ENCODE results near the gene HOGA1. TPM values are rescaled to one million over a fixed set of nuclear protein-coding genes. Genes with fewer than 3 reads are reported as not detected.
"Not testable (repeated sequence)": the region's sequence is repeated elsewhere in the genome, so short reads cannot be mapped to it uniquely, and the experiment has no call there.

The HOGA1 gene
- total RNA-seq, 6 experiments from 2014 or later = 16.8 to 92.9 (median 36.5) TPM

- Histone ChIP-seq H3K4me1 (peaks cover 0 to 11% (median 6%) of the 10 kb centered on the region in 4 donors), H3K27ac (no peak overlapping the region), H3K4me3 (no peak overlapping the region), H3K27me3 (no peaks in the 10 kb centered on the region), H3K36me3 (peaks cover 0 to 6% (median 0%) of the 10 kb centered on the region in 4 donors), H3K9me3 (no peaks in the 10 kb centered on the region)
- intact Hi-C loops (cut with DNase I) = no loop called here
- 87% methylated on average over 4 of the region's 4 CpGs for WGBS (ENCODE audit: insufficient coverage, low coverage, low lambda C conversion rate, missing lambda C conversion rate)
- ATAC-seq (no peak), DNase-seq (no peak)
- TF ChIP-seq, protein P1, sequence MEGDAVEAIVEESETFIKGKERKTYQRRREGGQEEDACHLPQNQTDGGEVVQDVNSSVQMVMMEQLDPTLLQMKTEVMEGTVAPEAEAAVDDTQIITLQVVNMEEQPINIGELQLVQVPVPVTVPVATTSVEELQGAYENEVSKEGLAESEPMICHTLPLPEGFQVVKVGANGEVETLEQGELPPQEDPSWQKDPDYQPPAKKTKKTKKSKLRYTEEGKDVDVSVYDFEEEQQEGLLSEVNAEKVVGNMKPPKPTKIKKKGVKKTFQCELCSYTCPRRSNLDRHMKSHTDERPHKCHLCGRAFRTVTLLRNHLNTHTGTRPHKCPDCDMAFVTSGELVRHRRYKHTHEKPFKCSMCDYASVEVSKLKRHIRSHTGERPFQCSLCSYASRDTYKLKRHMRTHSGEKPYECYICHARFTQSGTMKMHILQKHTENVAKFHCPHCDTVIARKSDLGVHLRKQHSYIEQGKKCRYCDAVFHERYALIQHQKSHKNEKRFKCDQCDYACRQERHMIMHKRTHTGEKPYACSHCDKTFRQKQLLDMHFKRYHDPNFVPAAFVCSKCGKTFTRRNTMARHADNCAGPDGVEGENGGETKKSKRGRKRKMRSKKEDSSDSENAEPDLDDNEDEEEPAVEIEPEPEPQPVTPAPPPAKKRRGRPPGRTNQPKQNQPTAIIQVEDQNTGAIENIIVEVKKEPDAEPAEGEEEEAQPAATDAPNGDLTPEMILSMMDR (IDR thresholded peaks at IDR 0.05) = no peak
- TF ChIP-seq POLR2A (IDR thresholded peaks at IDR 0.05) = no peak
Measured at GRCh38 chr10:97644936-97645335, 60.7 kb downstream of the HOGA1 start.

GRCh38 chr10:97647556-97647955, 63.4 kb downstream of the HOGA1 start:
- Histone ChIP-seq H3K27ac (no peak overlapping the region), H3K36me3 (peaks cover 0 to 16% (median 7%) of the 10 kb centered on the region in 4 donors), H3K4me3 (no peak overlapping the region), H3K27me3 (no peaks in the 10 kb centered on the region), H3K4me1 (no peaks in the 10 kb centered on the region), H3K9me3 (no peaks in the 10 kb centered on the region)
- intact Hi-C loops (cut with DNase I) = no loop called here
- no peak for DNase-seq
- 67% methylated on average over 1 of the region's 1 CpG for WGBS (ENCODE audit: insufficient coverage, low coverage, low lambda C conversion rate, missing lambda C conversion rate)
- ATAC-seq = peak in 1 of 4 donors; percentile 42
- TF ChIP-seq POLR2A (IDR thresholded peaks at IDR 0.05) = no peak
- TF ChIP-seq, protein P1 (IDR thresholded peaks at IDR 0.05) = no peak

- peak; percentile 52 for TF ChIP-seq POLR2A (IDR thresholded peaks at IDR 0.05)
- TF ChIP-seq, protein P1 (IDR thresholded peaks at IDR 0.05) = no peak
- no peaks in the 10 kb centered on the region for H3K9me3 ChIP-seq
- DNase-seq (no peak), ATAC-seq (peak; percentile 71 to 87 (median 86))
- H3K27ac ChIP-seq = peak overlapping the region in 2 of 3 donors; percentile 41 to 55
- WGBS (ENCODE audit: insufficient coverage, low coverage, low lambda C conversion rate, missing lambda C conversion rate) = 60% methylated on average over 5 of the region's 5 CpGs
- no peaks in the 10 kb centered on the region for H3K4me1 ChIP-seq
- intact Hi-C loops (cut with DNase I) = no loop called here
- no peaks in the 10 kb centered on the region for H3K27me3 ChIP-seq
- H3K4me3 ChIP-seq = no peak overlapping the region
- peaks cover 7 to 21% (median 10%) of the 10 kb centered on the region in 4 donors for H3K36me3 ChIP-seq
Measured at GRCh38 chr10:97648562-97649404, 64.6 kb downstream of the HOGA1 start.

GRCh38 chr10:97649405-97649750, 65.2 kb downstream of the HOGA1 start:
- H3K4me3 ChIP-seq; H3K9me3 ChIP-seq; H3K27me3 ChIP-seq; DNase-seq; H3K4me1 ChIP-seq; intact Hi-C loops (cut with DNase I); ATAC-seq: not testable (repeated sequence)
- Histone ChIP-seq H3K36me3 (peaks cover 7 to 26% (median 8%) of the 10 kb centered on the region in 4 donors), H3K27ac (peak overlapping the region in 2 of 3 donors; percentile 41 to 55)
- WGBS (ENCODE audit: insufficient coverage, low coverage, low lambda C conversion rate, missing lambda C conversion rate) = 57% methylated on average over 1 of the region's 4 CpGs

GRCh38 chr10:97650726-97651125, 66.5 kb downstream of the HOGA1 start:
- ATAC-seq = peak in 2 of 4 donors; percentile 28 to 29
- H3K9me3 ChIP-seq = no peaks in the 10 kb centered on the region
- no peaks in the 10 kb centered on the region for H3K27me3 ChIP-seq
- WGBS (ENCODE audit: insufficient coverage, low coverage, low lambda C conversion rate, missing lambda C conversion rate) = 72% methylated on average over 2 of the region's 3 CpGs
- no peak overlapping the region for H3K4me3 ChIP-seq
- peak in 1 of 3 donors; percentile 35 for DNase-seq
- TF ChIP-seq POLR2A (IDR thresholded peaks at IDR 0.05) = no peak
- TF ChIP-seq, protein P1 (IDR thresholded peaks at IDR 0.05) = no peak
- intact Hi-C loops (cut with DNase I) = no loop called here
- H3K4me1 ChIP-seq = no peaks in the 10 kb centered on the region
- no peak overlapping the region for H3K27ac ChIP-seq
- peaks cover 7 to 26% (median 7%) of the 10 kb centered on the region in 4 donors for H3K36me3 ChIP-seq

All from right lobe of liver (tissue), 6 donors.